GM23338 (cell line): ENCODE data around the gene ITPR2. TPM values are rescaled to one million over a fixed set of nuclear protein-coding genes. Genes with fewer than 3 reads are reported as not detected.

ENCODE experiments used
- ATAC-seq: fragments of 200-7000 bp; cut with Tn5 transposase; 3 replicates; pipeline ENCODE4 v1.9.1; 2020
- DNase-seq: peaks from one replicate; pipeline ENCODE4 v3.0.0-alpha.2; 2015; ENCODE audit warnings: low spot score
- H2AFZ ChIP-seq: fragments of 200-600 bp; sonication (generic); 2 replicates; pipeline ENCODE4 v1.8.0; 2016; ENCODE audit warnings: antibody characterized with exemption, mild to moderate bottlenecking, moderate library complexity
- H3F3A ChIP-seq: fragments of 200-600 bp; sonication (generic); replicated peaks from 2 replicates; pipeline ENCODE4 v1.8.0; 2017; ENCODE audit warnings: antibody characterized with exemption, mixed run types, low read depth
- H3K27ac ChIP-seq: fragments of 200-600 bp; sonication (generic); 2 replicates; pipeline ENCODE4 v1.6.1; 2016; ENCODE audit warnings: low read depth
- H3K27me3 ChIP-seq: fragments of 200-600 bp; sonication (generic); 2 replicates; pipeline ENCODE4 v1.8.0; 2016; ENCODE audit warnings: mild to moderate bottlenecking, mixed run types, moderate library complexity; ENCODE audit not compliant: insufficient read depth
- H3K36me3 ChIP-seq: fragments of 200-600 bp; sonication (generic); 2 replicates; pipeline ENCODE4 v1.8.0; 2016; ENCODE audit warnings: mild to moderate bottlenecking; ENCODE audit not compliant: insufficient read depth
- H3K4me1 ChIP-seq: fragments of 200-600 bp; sonication (generic); 2 replicates; pipeline ENCODE4 v1.8.0; 2016; ENCODE audit warnings: mild to moderate bottlenecking, moderate library complexity; ENCODE audit not compliant: insufficient read depth
- H3K4me2 ChIP-seq: fragments of 200-600 bp; sonication (generic); 2 replicates; pipeline ENCODE4 v1.7.1; 2017; ENCODE audit warnings: mixed run types
- H3K4me3 ChIP-seq: fragments of 200-600 bp; sonication (generic); 2 replicates; pipeline ENCODE4 v1.6.1; 2016; ENCODE audit warnings: mixed run types
- H3K79me2 ChIP-seq: fragments of 200-600 bp; sonication (generic); replicated peaks from 2 replicates; pipeline ENCODE4 v1.8.0; 2017; ENCODE audit warnings: mild to moderate bottlenecking; ENCODE audit not compliant: insufficient read depth
- H3K9me2 ChIP-seq: fragments of 200-600 bp; sonication (generic); 2 replicates; pipeline ENCODE4 v1.8.0; 2017; ENCODE audit not compliant: insufficient read depth
- H4K20me1 ChIP-seq: fragments of 200-600 bp; sonication (generic); replicated peaks from 2 replicates; pipeline ENCODE4 v1.8.0; 2017; ENCODE audit warnings: mild to moderate bottlenecking; ENCODE audit not compliant: insufficient read depth
- H3K27ac Mint-ChIP-seq: 2 replicates; pipeline ENCODE4 v1.8.0; 2020; ENCODE audit warnings: inconsistent platforms, mild to moderate bottlenecking, moderate library complexity, mixed read lengths
- H3K27me3 Mint-ChIP-seq: 3 replicates; pipeline ENCODE4 v1.8.0; 2022; ENCODE audit warnings: low read depth, mild to moderate bottlenecking, moderate library complexity, mixed read lengths, inconsistent platforms; ENCODE audit not compliant: insufficient read depth, poor library complexity
- H3K36me3 Mint-ChIP-seq: 3 replicates; pipeline ENCODE4 v1.8.0; 2021; ENCODE audit warnings: low read depth, mild to moderate bottlenecking, inconsistent platforms, moderate library complexity, mixed read lengths
- H3K4me1 Mint-ChIP-seq: 3 replicates; pipeline ENCODE4 v1.8.0; 2020; ENCODE audit warnings: mild to moderate bottlenecking, inconsistent platforms, mixed read lengths
- H3K4me3 Mint-ChIP-seq: 3 replicates; pipeline ENCODE4 v1.8.0; 2021; ENCODE audit warnings: moderate library complexity, mild to moderate bottlenecking, inconsistent platforms, mixed read lengths
- H3K9me3 Mint-ChIP-seq: 3 replicates; pipeline ENCODE4 v1.8.0; 2020; ENCODE audit warnings: moderate library complexity, mild to moderate bottlenecking, inconsistent platforms, mixed read lengths
- CREB1 ChIP-seq: fragments of 250-450 bp; sonication (Bioruptor Pico); IDR thresholded peaks from 2 replicates; pipeline ENCODE4 v1.5.0; 2020; ENCODE audit warnings: low read depth, mild to moderate bottlenecking, moderate library complexity
- ETS1 ChIP-seq: IDR thresholded peaks from 2 replicates; pipeline ENCODE4 v1.6.1; 2016; ENCODE audit warnings: antibody characterized with exemption
- EZH2 ChIP-seq: fragments of 200-600 bp; sonication (generic); IDR thresholded peaks from one replicate; pipeline ENCODE4 v1.8.0; 2017; ENCODE audit warnings: antibody characterized with exemption, mild to moderate bottlenecking, low read depth; ENCODE audit not compliant: unreplicated experiment
- EZH2phosphoT487 ChIP-seq: fragments of 200-600 bp; sonication (generic); IDR thresholded peaks from one replicate; pipeline ENCODE4 v1.8.1; 2018; ENCODE audit warnings: antibody characterized with exemption; ENCODE audit not compliant: unreplicated experiment
- JUNB ChIP-seq: IDR thresholded peaks from one replicate; pipeline ENCODE4 v1.6.1; 2016; ENCODE audit warnings: antibody characterized with exemption; ENCODE audit not compliant: unreplicated experiment
- NANOG ChIP-seq: IDR thresholded peaks from 2 replicates; pipeline ENCODE4 v1.6.1; 2016; ENCODE audit warnings: antibody characterized with exemption, borderline replicate concordance
- POLR2AphosphoS5 ChIP-seq: IDR thresholded peaks from 2 replicates; pipeline ENCODE4 v1.6.1; 2016; ENCODE audit warnings: antibody characterized with exemption, low read depth
- STAT1 ChIP-seq: IDR thresholded peaks from one replicate; pipeline ENCODE4 v1.6.1; 2016; ENCODE audit warnings: antibody characterized with exemption; ENCODE audit not compliant: unreplicated experiment
- ZNF114 ChIP-seq: fragments of 250-450 bp; sonication (Bioruptor Pico); IDR thresholded peaks from 2 replicates; pipeline ENCODE4 v1.5.0; 2020; ENCODE audit warnings: mild to moderate bottlenecking, moderate library complexity
- ZNF331 ChIP-seq: fragments of 250-450 bp; sonication (Bioruptor Pico); IDR thresholded peaks from 2 replicates; pipeline ENCODE4 v1.5.0; 2020; ENCODE audit warnings: low read depth, mild to moderate bottlenecking, moderate library complexity
- ZNF462 ChIP-seq: fragments of 250-450 bp; sonication (Bioruptor Pico); IDR thresholded peaks from 2 replicates; pipeline ENCODE4 v1.5.0; 2020; ENCODE audit warnings: mild to moderate bottlenecking, moderate library complexity
- polyA plus RNA-seq: library from polyadenylated mRNA; unstranded; fragments of >200 nt; fragmentation: Nextera tagmentation; extraction: Ambion mirVana; gene quantifications from 2 replicates; pipeline ENCODE4 v1.2.1, GENCODE V29; 2016
- total RNA-seq: library from RNA; depleted of rRNA; stranded (reverse); fragments of >200 nt; shearing (Covaris generic); gene quantifications from 2 replicates; pipeline ENCODE4 v1.2.3, GENCODE V29; 2014
- TF ChIP-seq, protein P1 (sequence below): IDR thresholded peaks from one replicate; pipeline ENCODE4 v1.6.1; 2018; ENCODE audit warnings: antibody characterized with exemption; ENCODE audit not compliant: unreplicated experiment
- TF ChIP-seq, protein P2 (sequence below), 2 experiments: fragments of 200-600 bp in 1 of 2; sonication (generic) in 1 of 2; conservative IDR thresholded peaks; 2 replicates each; pipeline versions ENCODE4 v1.5.1 to v1.6.1; 2016 to 2017; ENCODE audit warnings: antibody characterized with exemption in 2 of 2, low read depth in 2 of 2, mild to moderate bottlenecking in 2 of 2, moderate library complexity in 1 of 2

Gene ITPR2
- total and polyA plus RNA-seq, 2 experiments from 2014 or later: 44.5 to 65.2 TPM

- Histone ChIP-seq H4K20me1 (no peaks in the 10 kb centered on the region), H3K4me1 (peaks cover 2% of the 10 kb centered on the region), H3K36me3 (no peaks in the 10 kb centered on the region), H3F3A (no peaks in the 10 kb centered on the region), H2AFZ (no peak overlapping the region), H3K27ac (no peak overlapping the region), H3K9me2 (no peaks in the 10 kb centered on the region), H3K4me2 (no peak overlapping the region), H3K4me3 (no peak overlapping the region), H3K79me2 (no peaks in the 10 kb centered on the region), H3K27me3 (no peaks in the 10 kb centered on the region)
- no peak overlapping the region for H3K4me3 Mint-ChIP-seq
- no peaks in the 10 kb centered on the region for H3K27me3 Mint-ChIP-seq
- peaks cover 18% of the 10 kb centered on the region for H3K4me1 Mint-ChIP-seq
- H3K9me3 Mint-ChIP-seq: no peaks in the 10 kb centered on the region; the same call in 1 of the 3 replicates
- ATAC-seq (no peak), DNase-seq (no peak)
- no peak for TF ChIP-seq JUNB
- TF ChIP-seq ZNF331 (CRISPR knock-in tag): no peak
- no peak for TF ChIP-seq EZH2
- no peak for TF ChIP-seq NANOG
- TF ChIP-seq EZH2phosphoT487: no peak
- no peak for TF ChIP-seq ZNF462 (CRISPR knock-in tag)
- no peak for TF ChIP-seq ZNF114
- TF ChIP-seq STAT1: no peak
- TF ChIP-seq POLR2AphosphoS5: no peak
- no peak for TF ChIP-seq ETS1
- no peak for TF ChIP-seq CREB1
- TF ChIP-seq, protein P1, sequence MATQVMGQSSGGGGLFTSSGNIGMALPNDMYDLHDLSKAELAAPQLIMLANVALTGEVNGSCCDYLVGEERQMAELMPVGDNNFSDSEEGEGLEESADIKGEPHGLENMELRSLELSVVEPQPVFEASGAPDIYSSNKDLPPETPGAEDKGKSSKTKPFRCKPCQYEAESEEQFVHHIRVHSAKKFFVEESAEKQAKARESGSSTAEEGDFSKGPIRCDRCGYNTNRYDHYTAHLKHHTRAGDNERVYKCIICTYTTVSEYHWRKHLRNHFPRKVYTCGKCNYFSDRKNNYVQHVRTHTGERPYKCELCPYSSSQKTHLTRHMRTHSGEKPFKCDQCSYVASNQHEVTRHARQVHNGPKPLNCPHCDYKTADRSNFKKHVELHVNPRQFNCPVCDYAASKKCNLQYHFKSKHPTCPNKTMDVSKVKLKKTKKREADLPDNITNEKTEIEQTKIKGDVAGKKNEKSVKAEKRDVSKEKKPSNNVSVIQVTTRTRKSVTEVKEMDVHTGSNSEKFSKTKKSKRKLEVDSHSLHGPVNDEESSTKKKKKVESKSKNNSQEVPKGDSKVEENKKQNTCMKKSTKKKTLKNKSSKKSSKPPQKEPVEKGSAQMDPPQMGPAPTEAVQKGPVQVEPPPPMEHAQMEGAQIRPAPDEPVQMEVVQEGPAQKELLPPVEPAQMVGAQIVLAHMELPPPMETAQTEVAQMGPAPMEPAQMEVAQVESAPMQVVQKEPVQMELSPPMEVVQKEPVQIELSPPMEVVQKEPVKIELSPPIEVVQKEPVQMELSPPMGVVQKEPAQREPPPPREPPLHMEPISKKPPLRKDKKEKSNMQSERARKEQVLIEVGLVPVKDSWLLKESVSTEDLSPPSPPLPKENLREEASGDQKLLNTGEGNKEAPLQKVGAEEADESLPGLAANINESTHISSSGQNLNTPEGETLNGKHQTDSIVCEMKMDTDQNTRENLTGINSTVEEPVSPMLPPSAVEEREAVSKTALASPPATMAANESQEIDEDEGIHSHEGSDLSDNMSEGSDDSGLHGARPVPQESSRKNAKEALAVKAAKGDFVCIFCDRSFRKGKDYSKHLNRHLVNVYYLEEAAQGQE: no peak
- TF ChIP-seq, protein P2, sequence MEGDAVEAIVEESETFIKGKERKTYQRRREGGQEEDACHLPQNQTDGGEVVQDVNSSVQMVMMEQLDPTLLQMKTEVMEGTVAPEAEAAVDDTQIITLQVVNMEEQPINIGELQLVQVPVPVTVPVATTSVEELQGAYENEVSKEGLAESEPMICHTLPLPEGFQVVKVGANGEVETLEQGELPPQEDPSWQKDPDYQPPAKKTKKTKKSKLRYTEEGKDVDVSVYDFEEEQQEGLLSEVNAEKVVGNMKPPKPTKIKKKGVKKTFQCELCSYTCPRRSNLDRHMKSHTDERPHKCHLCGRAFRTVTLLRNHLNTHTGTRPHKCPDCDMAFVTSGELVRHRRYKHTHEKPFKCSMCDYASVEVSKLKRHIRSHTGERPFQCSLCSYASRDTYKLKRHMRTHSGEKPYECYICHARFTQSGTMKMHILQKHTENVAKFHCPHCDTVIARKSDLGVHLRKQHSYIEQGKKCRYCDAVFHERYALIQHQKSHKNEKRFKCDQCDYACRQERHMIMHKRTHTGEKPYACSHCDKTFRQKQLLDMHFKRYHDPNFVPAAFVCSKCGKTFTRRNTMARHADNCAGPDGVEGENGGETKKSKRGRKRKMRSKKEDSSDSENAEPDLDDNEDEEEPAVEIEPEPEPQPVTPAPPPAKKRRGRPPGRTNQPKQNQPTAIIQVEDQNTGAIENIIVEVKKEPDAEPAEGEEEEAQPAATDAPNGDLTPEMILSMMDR (conservative IDR thresholded peaks at IDR 0.05; ENCODE audit: low read depth in 2 of 2): no peak
- H3K36me3 Mint-ChIP-seq: peaks cover 27% of the 10 kb centered on the region; the same call in 2 of the 3 replicates
- H3K27ac Mint-ChIP-seq: no peak overlapping the region
Observed at GRCh38 chr12:26519462-26519861, 313.5 kb downstream of the ITPR2 start.
